K562 (cell line): ENCODE results near the gene PJA1. TPM values are rescaled to one million over a fixed set of nuclear protein-coding genes. Genes with fewer than 3 reads are reported as not detected.
A peak's percentile ranks its signal among the peaks of the same experiment; 100 is the strongest.

Source experiments
- HDAC8 ChIP-seq: fragments of 450-650 bp; IDR thresholded peaks from 2 replicates; pipeline ENCODE4 v1.6.1; 2016; ENCODE audit warnings: mild to moderate bottlenecking, missing genetic modification characterization, moderate library complexity, missing compliant biosample characterization
- HOXB6 ChIP-seq: fragments of 250-450 bp; sonication (Bioruptor Pico); IDR thresholded peaks from 2 replicates; pipeline ENCODE4 v1.5.1; 2022; ENCODE audit warnings: mild to moderate bottlenecking, borderline replicate concordance
- IRF2 ChIP-seq: sonication (generic); formaldehyde crosslinking; IDR thresholded peaks from 2 replicates; pipeline ENCODE4 v1.8.1; 2022; ENCODE audit warnings: mild to moderate bottlenecking, missing genetic modification reagents
- KAT2B ChIP-seq: IDR thresholded peaks from one replicate; pipeline ENCODE4 v1.6.1; 2012; ENCODE audit warnings: low read depth, mild to moderate bottlenecking, control low read depth, inconsistent platforms, low read length, moderate library complexity
- KAT8 ChIP-seq: fragments of 450-650 bp; IDR thresholded peaks from 2 replicates; pipeline ENCODE4 v1.6.1; 2016; ENCODE audit warnings: low read depth, mild to moderate bottlenecking
- KDM5B ChIP-seq: fragments of 200-600 bp; sonication (generic); IDR thresholded peaks from 2 replicates; pipeline ENCODE4 v1.6.1; 2012; ENCODE audit warnings: low read depth, mild to moderate bottlenecking, moderate library complexity, low read length, control low read depth, inconsistent platforms; ENCODE audit not compliant: insufficient replicate concordance
- MYNN ChIP-seq, 2 experiments: sonication (generic); formaldehyde crosslinking in 1 of 2; IDR thresholded peaks; 2 replicates each; pipeline versions ENCODE4 v1.5.0 to v1.6.1; 2016 to 2020; ENCODE audit warnings: antibody characterized with exemption in 1 of 2, missing genetic modification reagents in 1 of 2
- NEUROD1 ChIP-seq: fragments of 150-350 bp; IDR thresholded peaks from 2 replicates; pipeline ENCODE4 v1.6.1; 2014; ENCODE audit warnings: borderline replicate concordance, low read length, low read depth; ENCODE audit not compliant: partially characterized antibody
- PHF8 ChIP-seq: fragments of 200-600 bp; sonication (generic); IDR thresholded peaks from 2 replicates; pipeline ENCODE4 v1.6.1; 2012; ENCODE audit warnings: mixed run types, mild to moderate bottlenecking, inconsistent platforms, low read length, moderate library complexity, borderline replicate concordance
- PHTF2 ChIP-seq: fragments of 250-450 bp; sonication (Bioruptor Pico); IDR thresholded peaks from 2 replicates; pipeline ENCODE4 v1.5.0; 2021; ENCODE audit warnings: mild to moderate bottlenecking
- POLR2A ChIP-seq: fragments of 450-650 bp; conservative IDR thresholded peaks from 2 replicates; pipeline ENCODE4 v1.6.1; 2016
- PRDM10 ChIP-seq: fragments of 450-650 bp; IDR thresholded peaks from 2 replicates; pipeline ENCODE4 v1.6.1; 2018; ENCODE audit not compliant: partially characterized antibody
- SMARCA4 ChIP-seq: fragments of 450-650 bp; IDR thresholded peaks from 2 replicates; pipeline ENCODE4 v1.6.1; 2016
- SMARCA5 ChIP-seq: fragments of 450-650 bp; IDR thresholded peaks from 2 replicates; pipeline ENCODE4 v1.6.1; 2016
- TCFL5 ChIP-seq: fragments of 250-450 bp; sonication (Bioruptor Pico); conservative IDR thresholded peaks from 2 replicates; pipeline ENCODE4 v1.6.1; 2021; ENCODE audit warnings: mild to moderate bottlenecking, moderate library complexity, matching md5 sums
- VEZF1 ChIP-seq: fragments of 200-800 bp; sonication (Bioruptor generic); IDR thresholded peaks from 2 replicates; pipeline ENCODE4 v1.6.1; 2017; ENCODE audit warnings: missing genetic modification characterization, missing compliant biosample characterization
- ZFX ChIP-seq: sonication (generic); formaldehyde crosslinking; IDR thresholded peaks from 2 replicates; pipeline ENCODE4 v1.8.0; 2022; ENCODE audit warnings: mild to moderate bottlenecking, missing genetic modification reagents, moderate library complexity
- ZNF518B ChIP-seq: fragments of 250-450 bp; sonication (Bioruptor Pico); IDR thresholded peaks from 2 replicates; pipeline ENCODE4 v1.5.0; 2021; ENCODE audit warnings: mild to moderate bottlenecking, moderate library complexity
- polyA plus RNA-seq, 8 experiments: library from polyadenylated mRNA; depleted of rRNA in 4 of 8; stranded (reverse) in 5 of 8; unstranded in 3 of 8; fragments of >200 nt; fragmentation: Nextera tagmentation in 2 of 8; fragmentation: Illumina TruSeq in 1 of 8; extraction: Ambion mirVana in 2 of 8; extraction: Trizol in 1 of 8; gene quantifications; 2 replicates each; pipeline versions ENCODE4 v1.2.1 to v1.2.3, GENCODE V29; 2011 to 2014; ENCODE audit warnings: inconsistent platforms in 1 of 8, missing spikeins in 1 of 8
- total RNA-seq, 7 experiments: library from RNA; depleted of rRNA in 6 of 7; stranded (reverse); fragments of >200 nt in 6 of 7; fragmentation: Illumina TruSeq in 2 of 7; extraction: Trizol in 2 of 7; gene quantifications; 2 replicates each; pipeline versions ENCODE4 v1.2.1 to v1.2.3, GENCODE V29; 2011 to 2021; ENCODE audit warnings: low replicate concordance in 1 of 7
- TF ChIP-seq, protein P1 (sequence below): fragments of 250-450 bp; sonication (Bioruptor Pico); IDR thresholded peaks from 2 replicates; pipeline ENCODE4 v1.8.0; 2022; ENCODE audit warnings: inconsistent platforms

PJA1 gene
- total and polyA plus RNA-seq, 9 of the 15 experiments (the other 6 are each of a cell fraction or from before 2014, with no cell fraction given), result 1.6 to 6.0 (median 4.0) TPM

- TF ChIP-seq ZNF518B (CRISPR knock-in tag), result no peak
- no peak for TF ChIP-seq ZFX (CRISPR knock-in tag)
- TF ChIP-seq, protein P1, sequence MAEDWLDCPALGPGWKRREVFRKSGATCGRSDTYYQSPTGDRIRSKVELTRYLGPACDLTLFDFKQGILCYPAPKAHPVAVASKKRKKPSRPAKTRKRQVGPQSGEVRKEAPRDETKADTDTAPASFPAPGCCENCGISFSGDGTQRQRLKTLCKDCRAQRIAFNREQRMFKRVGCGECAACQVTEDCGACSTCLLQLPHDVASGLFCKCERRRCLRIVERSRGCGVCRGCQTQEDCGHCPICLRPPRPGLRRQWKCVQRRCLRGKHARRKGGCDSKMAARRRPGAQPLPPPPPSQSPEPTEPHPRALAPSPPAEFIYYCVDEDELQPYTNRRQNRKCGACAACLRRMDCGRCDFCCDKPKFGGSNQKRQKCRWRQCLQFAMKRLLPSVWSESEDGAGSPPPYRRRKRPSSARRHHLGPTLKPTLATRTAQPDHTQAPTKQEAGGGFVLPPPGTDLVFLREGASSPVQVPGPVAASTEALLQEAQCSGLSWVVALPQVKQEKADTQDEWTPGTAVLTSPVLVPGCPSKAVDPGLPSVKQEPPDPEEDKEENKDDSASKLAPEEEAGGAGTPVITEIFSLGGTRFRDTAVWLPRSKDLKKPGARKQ (CRISPR knock-in tag), result no peak
- no peak for TF ChIP-seq PRDM10
- no peak for TF ChIP-seq TCFL5 (CRISPR knock-in tag)
- no peak for TF ChIP-seq KAT2B
- no peak for TF ChIP-seq HOXB6 (CRISPR knock-in tag)
- peak; percentile 44 for TF ChIP-seq KDM5B
- TF ChIP-seq POLR2A, result 0 out of 2 replicates have a peak, but pooled peaks have one; percentile 42
- TF ChIP-seq VEZF1, result peak; percentile 34; the same call in 1 of the 2 replicates
- no peak for TF ChIP-seq PHTF2
- TF ChIP-seq MYNN (IDR thresholded peaks at IDR 0.05), result no peak
- TF ChIP-seq MYNN (CRISPR knock-in tag; IDR thresholded peaks at IDR 0.05), result no peak
- TF ChIP-seq IRF2, result no peak
- no peak for TF ChIP-seq NEUROD1
- peak; percentile 34; the same call in 1 of the 2 replicates for TF ChIP-seq PHF8
- no peak for TF ChIP-seq SMARCA5
- no peak for TF ChIP-seq SMARCA4
- no peak for TF ChIP-seq KAT8
- TF ChIP-seq HDAC8 (tag), result no peak
Observed at GRCh38 chrX:69165087-69165651, at the start of gene PJA1 (continued).
